H1 (cell line): Measurements from ENCODE around the gene LTBP4. TPM values are rescaled to one million over a fixed set of nuclear protein-coding genes. Genes with fewer than 3 reads are reported as not detected.

ENCODE experiments used
- CTCF ChIA-PET: fragments of 300-600 bp; sonication (Branson Sonifier 250); formaldehyde crosslinking; loops from one replicate; lab custom pipeline; 2021; ENCODE audit not compliant: partially characterized antibody; lab: Charles Lee
- POLR2A ChIA-PET: fragments of 300-600 bp; sonication (Branson Sonifier 250); formaldehyde crosslinking; loops from one replicate; lab custom pipeline; 2021; ENCODE audit warnings: inconsistent platforms; ENCODE audit not compliant: partially characterized antibody; lab: Charles Lee
- DNase-seq, 2 experiments: peaks; one replicate each; pipeline versions ENCODE4 v3.0.0 to v3.0.0-alpha.2; 2010 to 2022; ENCODE audit warnings: low spot score in 2 of 2, low read depth in 1 of 2, mixed read lengths in 1 of 2
- FAIRE-seq: peaks from 2 replicates; lab custom pipeline; 2011; peaks lifted over from hg19 to GRCh38; lab: Jason Lieb, UNC
- H2AFZ ChIP-seq: 2 replicates; pipeline ENCODE4 v1.8.1; 2012; ENCODE audit warnings: low read length, inconsistent platforms
- H2AK5ac ChIP-seq: 2 replicates; pipeline ENCODE4 v1.6.1; 2013; ENCODE audit warnings: low read depth, low read length
- H2BK120ac ChIP-seq: replicated peaks from 2 replicates; pipeline ENCODE3; 2013; ENCODE audit warnings: low read depth, low read length, inconsistent platforms
- H2BK12ac ChIP-seq: 2 replicates; pipeline ENCODE4 v1.6.1; 2013; ENCODE audit warnings: low read depth, low read length
- H2BK15ac ChIP-seq: 2 replicates; pipeline ENCODE4 v1.6.1; 2013; ENCODE audit warnings: low read length
- H2BK20ac ChIP-seq: 2 replicates; pipeline ENCODE4 v1.6.1; 2013; ENCODE audit warnings: low read length
- H2BK5ac ChIP-seq: 2 replicates; pipeline ENCODE4 v1.6.1; 2013; ENCODE audit warnings: low read depth, low read length
- H3K14ac ChIP-seq: 2 replicates; pipeline ENCODE4 v1.6.1; 2013; ENCODE audit warnings: inconsistent platforms; ENCODE audit not compliant: insufficient read length
- H3K18ac ChIP-seq: 2 replicates; pipeline ENCODE4 v1.6.1; 2013; ENCODE audit warnings: low read length; ENCODE audit errors: extremely low read depth
- H3K23ac ChIP-seq: 2 replicates; pipeline ENCODE4 v1.6.1; 2013; ENCODE audit warnings: inconsistent platforms; ENCODE audit not compliant: insufficient read length
- H3K23me2 ChIP-seq: 2 replicates; pipeline ENCODE4 v1.6.1; 2013; ENCODE audit warnings: low read depth, low read length
- H3K27ac ChIP-seq: 2 replicates; pipeline ENCODE4 v1.6.1; 2011; ENCODE audit warnings: low read depth, low read length, inconsistent platforms
- H3K27me3 ChIP-seq, 4 experiments: replicated peaks in 1 of 4; 1 replicate in 1 of 4; 2 replicates in 3 of 4; pipeline versions ENCODE4 v1.6.1 to v1.8.1; 2011 to 2013; ENCODE audit warnings: low read length in 3 of 4, mild to moderate bottlenecking in 3 of 4, inconsistent platforms in 2 of 4, mixed read lengths in 2 of 4, moderate library complexity in 1 of 4; ENCODE audit not compliant: control insufficient read depth in 3 of 4, insufficient read depth in 3 of 4; ENCODE audit errors: extremely low read depth in 1 of 4
- H3K36me3 ChIP-seq, 4 experiments: 2 replicates each; pipeline versions ENCODE4 v1.6.1 to v1.8.1; 2011 to 2013; ENCODE audit warnings: mild to moderate bottlenecking in 4 of 4, low read length in 3 of 4, moderate library complexity in 2 of 4, control low read depth in 1 of 4, inconsistent platforms in 1 of 4; ENCODE audit not compliant: insufficient read depth in 4 of 4, control insufficient read depth in 2 of 4
- H3K4ac ChIP-seq: replicated peaks from 2 replicates; pipeline ENCODE3; 2013; ENCODE audit warnings: low read length, low read depth, mixed read lengths, inconsistent platforms; ENCODE audit not compliant: insufficient read length
- H3K4me1 ChIP-seq, 4 experiments: replicated peaks in 1 of 4; 1 replicate in 1 of 4; 2 replicates in 3 of 4; pipeline versions ENCODE4 v1.6.1 to v1.8.1; 2011 to 2013; ENCODE audit warnings: low read length in 3 of 4, inconsistent platforms in 2 of 4, mixed read lengths in 1 of 4; ENCODE audit not compliant: insufficient read depth in 4 of 4, control insufficient read depth in 3 of 4
- H3K4me2 ChIP-seq, 2 experiments: 2 replicates each; pipeline versions ENCODE4 v1.6.1 to v1.8.1; 2011 to 2013; ENCODE audit warnings: low read depth in 2 of 2, low read length in 2 of 2, control low read depth in 1 of 2, inconsistent platforms in 1 of 2, mild to moderate bottlenecking in 1 of 2; ENCODE audit not compliant: insufficient read depth in 1 of 2
- H3K4me3 ChIP-seq, 4 experiments: fragments of 200-600, 300-600 bp in 1 of 4; sonication (generic), shearing (Covaris generic), sonication (Bioruptor Twin) in 1 of 4; 2 replicates each; pipeline versions ENCODE4 v1.5.1 to v1.8.1; 2011 to 2016; ENCODE audit warnings: low read length in 4 of 4, low read depth in 3 of 4, control low read depth in 2 of 4, inconsistent platforms in 2 of 4, mild to moderate bottlenecking in 2 of 4, mixed read lengths in 1 of 4, moderate library complexity in 1 of 4; ENCODE audit not compliant: insufficient read depth in 2 of 4; ENCODE audit errors: extremely low read depth in 1 of 4
- H3K56ac ChIP-seq: replicated peaks from 2 replicates; pipeline ENCODE3; 2013; ENCODE audit warnings: low read depth, mild to moderate bottlenecking, mixed read lengths, low read length, inconsistent platforms; ENCODE audit not compliant: insufficient read length
- H3K79me1 ChIP-seq: 2 replicates; pipeline ENCODE4 v1.6.1; 2013; ENCODE audit warnings: low read depth, low read length, control low read depth
- H3K79me2 ChIP-seq, 2 experiments: 2 replicates each; pipeline versions ENCODE4 v1.6.1 to v1.8.1; 2012 to 2013; ENCODE audit warnings: low read length in 2 of 2, mild to moderate bottlenecking in 2 of 2, inconsistent platforms in 1 of 2; ENCODE audit not compliant: insufficient read depth in 2 of 2, control insufficient read depth in 1 of 2
- H3K9ac ChIP-seq, 4 experiments: replicated peaks in 1 of 4; 1 replicate in 1 of 4; 2 replicates in 3 of 4; pipeline versions ENCODE4 v1.6.1 to v1.8.1; 2011 to 2013; ENCODE audit warnings: low read depth in 3 of 4, low read length in 3 of 4, control low read depth in 2 of 4, mild to moderate bottlenecking in 2 of 4, moderate library complexity in 2 of 4, inconsistent platforms in 1 of 4; ENCODE audit errors: extremely low read depth in 1 of 4
- H3K9me3 ChIP-seq, 2 experiments: 2 replicates each; pipeline versions ENCODE4 v1.6.1 to v1.8.1; 2012 to 2013; ENCODE audit warnings: mild to moderate bottlenecking in 2 of 2, moderate library complexity in 2 of 2, control low read depth in 1 of 2, inconsistent platforms in 1 of 2, low read depth in 1 of 2, low read length in 1 of 2, mixed read lengths in 1 of 2; ENCODE audit not compliant: insufficient read depth in 2 of 2
- H4K20me1 ChIP-seq, 2 experiments: replicated peaks in 1 of 2; 2 replicates each; pipeline versions ENCODE3 to v1.8.1; 2011 to 2013; ENCODE audit warnings: inconsistent platforms in 2 of 2, low read length in 2 of 2, mild to moderate bottlenecking in 1 of 2; ENCODE audit not compliant: insufficient read depth in 2 of 2, control insufficient read depth in 1 of 2
- H4K5ac ChIP-seq: 2 replicates; pipeline ENCODE4 v1.6.1; 2013; ENCODE audit warnings: low read length, low read depth, mixed read lengths, inconsistent platforms; ENCODE audit not compliant: insufficient read length
- H4K8ac ChIP-seq: 2 replicates; pipeline ENCODE4 v1.8.0; 2013; ENCODE audit warnings: mild to moderate bottlenecking, moderate library complexity, low read length, inconsistent platforms; ENCODE audit not compliant: insufficient read depth; ENCODE audit errors: extremely low read depth
- H4K91ac ChIP-seq: replicated peaks from 2 replicates; pipeline ENCODE3; 2013; ENCODE audit warnings: low read length, mixed read lengths, inconsistent platforms; ENCODE audit not compliant: insufficient read length
- SIX5 ChIP-seq: IDR thresholded peaks from 2 replicates; pipeline ENCODE4 v1.6.1; 2011; ENCODE audit warnings: mild to moderate bottlenecking, low read depth, low read length
- TAF1 ChIP-seq: IDR thresholded peaks from 2 replicates; pipeline ENCODE4 v1.6.1; 2011; ENCODE audit warnings: mild to moderate bottlenecking, low read depth, low read length
- YY1 ChIP-seq: IDR thresholded peaks from 2 replicates; pipeline ENCODE4 v1.6.1; 2011; ENCODE audit warnings: low read depth, mild to moderate bottlenecking, low read length
- WGBS, 2 experiments: shearing (Covaris generic) in 1 of 2; methylation state at CpG; one replicate each; pipeline versions ENCODE4 v1.1.6 to v1.1.7; 2013 to 2015; ENCODE audit warnings: low lambda C conversion rate in 2 of 2, mixed read lengths in 2 of 2, inconsistent platforms in 1 of 2, low coverage in 1 of 2, missing lambda C conversion rate in 1 of 2; ENCODE audit not compliant: insufficient replicate concordance in 2 of 2, insufficient coverage in 1 of 2, insufficient read length in 1 of 2; ENCODE audit errors: extremely low coverage in 1 of 2, missing lambda C conversion rate in 1 of 2; 5-methylcytosine and 5-hydroxymethylcytosine counted together
- polyA plus RNA-seq, 7 experiments: library from polyadenylated mRNA; depleted of rRNA in 3 of 7; stranded (reverse) in 5 of 7; unstranded in 2 of 7; fragments of >200 nt in 5 of 7; fragments of 200-250 nt in 2 of 7; gene quantifications; 1 replicate in 5 of 7; 2 replicates in 1 of 7; 4 replicates in 1 of 7; pipeline versions ENCODE4 v1.2.1 to v1.2.3, GENCODE V29; 2011 to 2013; ENCODE audit warnings: missing spikeins in 2 of 7, mixed read lengths in 2 of 7
- total RNA-seq: library from RNA; stranded (reverse); fragmentation: NEBNext Ultra II Directional; extraction: Animal tissue kit (Norgen Biotek cat#: 25700); gene quantifications from 2 replicates; pipeline ENCODE4 v1.2.1, GENCODE V29; 2021

The LTBP4 gene
- total and polyA plus RNA-seq, 2 of the 8 experiments (the other 6 are each of a cell fraction or from before 2014, with no cell fraction given): 54.5 to 77.1 TPM

- no peak overlapping the region for H4K5ac ChIP-seq
- no peak overlapping the region for H3K4ac ChIP-seq
- peak overlapping the region in 2 of 4 experiments; percentile 1 to 96; a peak in 4 of 8 replicates for H3K4me3 ChIP-seq
- H3K9ac ChIP-seq: no peak overlapping the region
- H2AK5ac ChIP-seq: no peak overlapping the region
- H2BK20ac ChIP-seq: no peak overlapping the region
- H3K79me1 ChIP-seq: no peaks in the 10 kb centered on the region
- H3K4me1 ChIP-seq: peaks cover 2 to 8% (median 5%) of the 10 kb centered on the region in 4 experiments; a peak in 6 of 7 replicates
- peak overlapping the region; percentile 43 to 93 for H3K4me2 ChIP-seq
- H2BK12ac ChIP-seq: no peak overlapping the region
- no peak overlapping the region for H2AFZ ChIP-seq
- H4K91ac ChIP-seq: no peak overlapping the region
- H3K36me3 ChIP-seq: peaks cover 2 to 26% (median 17%) of the 10 kb centered on the region in 4 experiments; a peak in 7 of 8 replicates
- peak overlapping the region; percentile 28; the same call in 1 of the 2 replicates for H4K8ac ChIP-seq
- H2BK15ac ChIP-seq: 0 out of 2 replicates have a peak overlapping the region, but pooled peaks have one; percentile 29
- no peaks in the 10 kb centered on the region for H3K9me3 ChIP-seq
- no peak overlapping the region for H2BK120ac ChIP-seq
- H4K20me1 ChIP-seq: no peaks in the 10 kb centered on the region
- no peak overlapping the region for H3K23ac ChIP-seq
- no peaks in the 10 kb centered on the region for H3K79me2 ChIP-seq
- H3K56ac ChIP-seq: no peak overlapping the region
- H3K14ac ChIP-seq: no peak overlapping the region
- POLR2A ChIA-PET: interaction anchor here (1.1 to 2.6 kb wide), 4 partner anchors 8 to 55 kb away, joined by 3 to 20 read pairs (median 4); no protein-coding TSS in a partner anchor
- H2BK5ac ChIP-seq: 0 out of 2 replicates have a peak overlapping the region, but pooled peaks have one; percentile 19
- H3K27ac ChIP-seq: no peak overlapping the region
- CTCF ChIA-PET: interaction anchor here (0.7 to 3.1 kb wide), 7 partner anchors 8 to 56 kb away, joined by 3 to 12 read pairs (median 3); no protein-coding TSS in a partner anchor
- DNase-seq (peak in 1 of 2 experiments; percentile 75), FAIRE-seq (peak; percentile 99)
- no peak overlapping the region for H3K18ac ChIP-seq
- WGBS, 2 experiments: 59% methylated on average over 12 of the region's 12 CpGs; no CpG with 5 or more reads in 1 of the 2 experiments
- H3K23me2 ChIP-seq: peaks cover 11% of the 10 kb centered on the region; the same call in 1 of the 2 replicates
- no peaks in the 10 kb centered on the region for H3K27me3 ChIP-seq
- TF ChIP-seq SIX5 (peak; percentile 96), YY1 (peak; percentile 53; the same call in 1 of the 2 replicates), TAF1 (no peak)
These were observed 22.7 kb upstream of the LTBP4 start for GRCh38 chr19:40578442-40578908.
